SK-N-SH (cell line): ENCODE measurements around the gene CFAP47.

Experiments used
- CTCF ChIP-seq: fragments of 200-600 bp; sonication (generic); IDR thresholded peaks from 2 replicates; pipeline ENCODE4 v1.6.1; 2017; ENCODE audit warnings: antibody characterized with exemption, mild to moderate bottlenecking, moderate library complexity
- ELF1 ChIP-seq: IDR thresholded peaks from 2 replicates; pipeline ENCODE4 v1.4.0; 2012
- PBX3 ChIP-seq: IDR thresholded peaks from 2 replicates; pipeline ENCODE4; 2012
- RAD21 ChIP-seq: IDR thresholded peaks from 2 replicates; pipeline ENCODE4 v1.6.1; 2012; ENCODE audit warnings: mild to moderate bottlenecking, low read length
- REST ChIP-seq: IDR thresholded peaks from 2 replicates; pipeline ENCODE4 v1.6.1; 2012; ENCODE audit warnings: mild to moderate bottlenecking, low read depth, low read length, moderate library complexity
- SIN3A ChIP-seq: IDR thresholded peaks from 2 replicates; pipeline ENCODE4 v1.6.1; 2012; ENCODE audit warnings: low read depth, mild to moderate bottlenecking, low read length, moderate library complexity, borderline replicate concordance
- USF2 ChIP-seq: fragments of 150-350 bp; IDR thresholded peaks from 2 replicates; pipeline ENCODE4 v1.6.1; 2017; ENCODE audit warnings: antibody characterized with exemption, low read length, low read depth, borderline replicate concordance

- TF ChIP-seq CTCF (no peak), REST (no peak), ELF1 (no peak), RAD21 (no peak), PBX3 (no peak), USF2 (no peak), SIN3A (no peak)
Observed at GRCh38 chrX:36083256-36083655, 163.7 kb downstream of the CFAP47 start.
